WERI-Rb-1 (cell line): ENCODE data around the gene LRRC56.

Source experiments
- DNase-seq: peaks from one replicate; pipeline ENCODE4 v3.0.0-alpha.2; 2020
- H3K27ac ChIP-seq: fragments of 250-450 bp; sonication (Bioruptor Pico); 2 replicates; pipeline ENCODE4 v1.5.1; 2020; ENCODE audit warnings: mild to moderate bottlenecking, moderate library complexity
- H3K27me3 ChIP-seq: fragments of 250-450 bp; sonication (Bioruptor Pico); 2 replicates; pipeline ENCODE4 v1.5.1; 2021; ENCODE audit warnings: mild to moderate bottlenecking, low read depth, moderate library complexity; ENCODE audit not compliant: insufficient read depth, severe bottlenecking
- H3K36me3 ChIP-seq: fragments of 250-450 bp; sonication (Bioruptor Pico); 2 replicates; pipeline ENCODE4 v1.5.1; 2020; ENCODE audit warnings: mild to moderate bottlenecking, moderate library complexity
- H3K4me3 ChIP-seq: 2 replicates; pipeline ENCODE4 v1.5.1; 2011; ENCODE audit warnings: low read depth, mild to moderate bottlenecking, control low read depth, low read length
- H3K9me3 ChIP-seq: fragments of 250-450 bp; sonication (Bioruptor Pico); 2 replicates; pipeline ENCODE4 v1.5.1; 2021; ENCODE audit warnings: mild to moderate bottlenecking, moderate library complexity; ENCODE audit not compliant: severe bottlenecking
- TF ChIP-seq, protein P1 (sequence below): IDR thresholded peaks from 2 replicates; pipeline ENCODE4 v1.5.1; 2011; ENCODE audit warnings: low read depth, mild to moderate bottlenecking, control low read depth, inconsistent platforms, low read length

Gene LRRC56

DNA sequence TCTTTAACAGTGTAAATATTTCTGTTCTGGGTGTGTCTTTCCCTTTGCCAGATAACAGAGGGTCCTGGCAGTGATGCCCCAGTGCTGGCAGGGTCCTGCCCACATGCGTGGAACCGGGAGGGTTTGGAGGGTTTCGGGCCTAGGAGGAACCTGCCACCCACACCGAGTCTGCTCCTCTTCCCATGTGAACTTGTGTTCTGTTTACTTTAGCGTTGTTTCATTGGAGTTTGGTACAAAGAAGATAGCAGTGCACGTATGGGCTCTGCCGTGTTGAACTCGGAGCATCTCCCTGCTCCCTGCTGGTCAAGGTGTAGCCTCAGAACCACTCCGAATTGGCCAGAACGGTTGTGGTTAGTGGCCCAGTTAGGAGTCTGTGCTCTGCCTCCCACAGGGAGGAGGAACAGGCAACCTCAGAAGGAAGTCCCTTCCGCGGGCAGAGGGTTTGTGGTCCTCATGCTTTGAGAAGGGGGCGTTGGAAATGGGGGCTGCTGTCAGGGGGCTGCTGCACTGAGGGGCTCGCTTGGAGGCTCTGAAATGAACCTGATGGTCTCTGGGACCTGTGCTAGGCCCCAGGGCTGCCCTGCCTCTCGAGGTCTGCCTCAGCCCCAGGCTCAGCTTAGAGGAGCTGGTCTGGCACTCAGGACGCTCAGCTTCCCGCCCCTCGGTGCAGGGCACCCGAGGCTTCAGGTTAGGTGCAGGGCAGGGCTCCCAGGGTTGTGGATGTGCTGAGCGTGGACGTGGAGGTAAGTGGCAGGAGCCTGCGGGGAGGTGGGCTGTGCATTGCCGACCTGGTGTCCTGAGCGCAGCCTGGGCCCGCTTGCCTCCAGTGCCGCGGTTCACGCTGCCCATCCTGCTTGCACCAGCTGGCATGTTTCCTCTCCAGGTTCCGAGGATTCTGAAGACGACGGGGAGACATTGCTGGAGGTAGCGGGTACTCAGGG lies 49.3 kb downstream of the LRRC56 start:
- H3K4me3 ChIP-seq = no peak overlapping the region
- H3K9me3 ChIP-seq = no peaks in the 10 kb centered on the region
- TF ChIP-seq, protein P1, sequence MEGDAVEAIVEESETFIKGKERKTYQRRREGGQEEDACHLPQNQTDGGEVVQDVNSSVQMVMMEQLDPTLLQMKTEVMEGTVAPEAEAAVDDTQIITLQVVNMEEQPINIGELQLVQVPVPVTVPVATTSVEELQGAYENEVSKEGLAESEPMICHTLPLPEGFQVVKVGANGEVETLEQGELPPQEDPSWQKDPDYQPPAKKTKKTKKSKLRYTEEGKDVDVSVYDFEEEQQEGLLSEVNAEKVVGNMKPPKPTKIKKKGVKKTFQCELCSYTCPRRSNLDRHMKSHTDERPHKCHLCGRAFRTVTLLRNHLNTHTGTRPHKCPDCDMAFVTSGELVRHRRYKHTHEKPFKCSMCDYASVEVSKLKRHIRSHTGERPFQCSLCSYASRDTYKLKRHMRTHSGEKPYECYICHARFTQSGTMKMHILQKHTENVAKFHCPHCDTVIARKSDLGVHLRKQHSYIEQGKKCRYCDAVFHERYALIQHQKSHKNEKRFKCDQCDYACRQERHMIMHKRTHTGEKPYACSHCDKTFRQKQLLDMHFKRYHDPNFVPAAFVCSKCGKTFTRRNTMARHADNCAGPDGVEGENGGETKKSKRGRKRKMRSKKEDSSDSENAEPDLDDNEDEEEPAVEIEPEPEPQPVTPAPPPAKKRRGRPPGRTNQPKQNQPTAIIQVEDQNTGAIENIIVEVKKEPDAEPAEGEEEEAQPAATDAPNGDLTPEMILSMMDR = no peak
- DNase-seq = no peak
- H3K27ac ChIP-seq = no peak overlapping the region
- H3K36me3 ChIP-seq = peaks cover 81% of the 10 kb centered on the region
- H3K27me3 ChIP-seq = no peaks in the 10 kb centered on the region

DNA sequence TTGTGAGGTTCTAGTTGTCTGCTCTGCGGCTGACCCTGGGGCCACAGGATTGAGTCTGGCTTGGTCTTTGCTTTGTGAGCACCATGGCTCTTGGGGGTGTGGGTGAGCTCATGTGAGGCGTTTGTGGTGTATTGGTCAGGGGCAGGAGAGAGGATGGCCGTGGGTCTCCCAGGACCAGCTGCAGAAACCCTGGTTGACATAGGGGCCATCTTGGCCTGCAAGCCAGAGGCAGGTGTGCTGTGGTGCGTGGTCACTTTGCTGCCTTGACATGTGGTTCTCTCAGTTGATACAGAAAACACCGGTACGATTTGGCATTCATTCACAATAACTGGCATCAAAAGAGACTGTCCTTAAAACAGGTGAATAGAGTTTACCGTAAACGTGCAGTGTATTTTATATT lies 50.2 kb downstream of the LRRC56 start:
- H3K27me3 ChIP-seq = no peaks in the 10 kb centered on the region
- H3K4me3 ChIP-seq = no peak overlapping the region
- TF ChIP-seq, protein P1 = no peak
- H3K36me3 ChIP-seq = peaks cover 81% of the 10 kb centered on the region
- H3K27ac ChIP-seq = no peak overlapping the region
- no peaks in the 10 kb centered on the region for H3K9me3 ChIP-seq
- DNase-seq = no peak

DNA sequence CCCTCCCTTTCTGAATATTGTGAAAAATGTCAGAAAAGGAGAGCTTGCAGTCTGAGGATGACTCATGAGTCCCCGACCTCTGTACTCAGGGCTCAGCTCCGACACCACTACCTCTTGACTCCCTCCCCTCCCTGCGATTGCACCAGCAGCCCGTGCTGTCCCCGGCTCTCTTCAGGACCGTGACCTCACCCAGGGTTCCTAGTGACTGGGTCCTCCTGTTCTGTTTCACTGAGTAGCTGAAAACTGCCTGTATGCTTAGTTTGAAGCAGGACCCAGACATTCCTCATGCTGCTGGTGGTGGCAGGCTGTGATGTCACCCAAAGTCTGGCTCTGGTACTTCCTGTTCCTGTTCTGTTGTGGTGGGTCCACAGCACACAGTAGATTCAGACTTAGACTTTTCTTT lies 50.7 kb downstream of the LRRC56 start:
- no peak for DNase-seq
- peaks cover 81% of the 10 kb centered on the region for H3K36me3 ChIP-seq
- H3K9me3 ChIP-seq = no peaks in the 10 kb centered on the region
- no peak overlapping the region for H3K27ac ChIP-seq
- no peaks in the 10 kb centered on the region for H3K27me3 ChIP-seq
- H3K4me3 ChIP-seq = no peak overlapping the region
- TF ChIP-seq, protein P1 = no peak

DNA sequence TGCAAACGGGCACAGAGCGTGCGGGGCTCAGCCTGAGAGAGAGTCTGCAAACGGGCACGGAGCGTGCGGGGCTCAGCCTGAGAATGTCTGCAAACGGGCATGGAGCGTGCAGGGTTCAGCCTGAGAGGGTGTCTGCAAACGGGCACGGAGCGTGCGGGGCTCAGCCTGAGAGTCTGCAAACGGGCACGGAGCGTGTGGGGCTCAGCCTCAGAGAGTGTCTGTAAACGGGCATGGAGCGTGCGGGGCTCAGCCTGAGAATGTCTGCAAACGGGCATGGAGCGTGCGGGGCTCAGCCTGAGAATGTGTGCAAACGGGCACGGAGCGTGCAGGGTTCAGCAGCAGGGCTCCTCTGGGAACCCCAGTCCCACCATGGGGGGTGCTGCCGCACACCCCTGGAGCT lies 52.5 kb downstream of the LRRC56 start:
- no peak overlapping the region for H3K27ac ChIP-seq
- H3K36me3 ChIP-seq = peaks cover 85% of the 10 kb centered on the region
- H3K9me3 ChIP-seq = no peaks in the 10 kb centered on the region
- H3K27me3 ChIP-seq = no peaks in the 10 kb centered on the region
- no peak overlapping the region for H3K4me3 ChIP-seq
- DNase-seq = no peak
- TF ChIP-seq, protein P1 = no peak

DNA sequence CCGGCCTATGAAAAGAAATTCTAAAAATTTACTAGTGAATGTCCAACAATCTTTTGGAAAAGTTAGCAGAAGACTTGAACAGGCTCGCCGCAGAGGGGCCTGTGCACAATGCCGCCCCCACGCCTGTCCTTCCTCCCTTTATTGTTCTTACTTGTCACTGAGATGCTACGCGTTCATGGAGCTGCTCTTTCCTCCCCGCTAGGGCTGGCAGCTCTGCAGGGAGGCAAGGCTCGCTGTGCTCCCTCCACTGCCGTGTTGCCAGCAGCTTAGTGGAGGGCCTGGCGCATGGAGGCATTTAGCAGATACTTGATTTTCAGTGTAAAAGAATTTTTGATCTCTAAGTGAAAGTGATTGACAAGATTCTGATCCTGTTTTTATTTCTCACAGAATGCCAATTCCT lies 53.7 kb downstream of the LRRC56 start:
- Histone ChIP-seq H3K4me3 (no peak overlapping the region), H3K27ac (no peak overlapping the region), H3K27me3 (no peaks in the 10 kb centered on the region), H3K9me3 (no peaks in the 10 kb centered on the region), H3K36me3 (peaks cover 92% of the 10 kb centered on the region)
- TF ChIP-seq, protein P1 = no peak
- no peak for DNase-seq
